ENCODE results near the gene SCO2.

- TF ChIP-seq CTCF (IDR thresholded peaks at IDR 0.05; ENCODE audit: borderline replicate concordance, extremely low read depth, low read length, poor library complexity, severe bottlenecking) = no peak
- TF ChIP-seq EZH2 (IDR thresholded peaks at IDR 0.05; ENCODE audit: borderline replicate concordance, low read depth, low read length, severe bottlenecking) = no peak
Observed at GRCh38 chr22:50569041-50569459, 43.7 kb upstream of the SCO2 start.

Data from DND-41 (cell line).